ENCODE measurements around the gene MDM2.
A peak's percentile ranks its signal among the peaks of the same experiment; 100 is the strongest.
"Not testable (repeated sequence)": the region's sequence is repeated elsewhere in the genome, so short reads cannot be mapped to it uniquely, and the experiment has no call there.

The MDM2 gene

GRCh38 chr12:68807274-68807575 lies 752 bp upstream of the MDM2 start:
- not testable (repeated sequence) for DNase-seq

DNA sequence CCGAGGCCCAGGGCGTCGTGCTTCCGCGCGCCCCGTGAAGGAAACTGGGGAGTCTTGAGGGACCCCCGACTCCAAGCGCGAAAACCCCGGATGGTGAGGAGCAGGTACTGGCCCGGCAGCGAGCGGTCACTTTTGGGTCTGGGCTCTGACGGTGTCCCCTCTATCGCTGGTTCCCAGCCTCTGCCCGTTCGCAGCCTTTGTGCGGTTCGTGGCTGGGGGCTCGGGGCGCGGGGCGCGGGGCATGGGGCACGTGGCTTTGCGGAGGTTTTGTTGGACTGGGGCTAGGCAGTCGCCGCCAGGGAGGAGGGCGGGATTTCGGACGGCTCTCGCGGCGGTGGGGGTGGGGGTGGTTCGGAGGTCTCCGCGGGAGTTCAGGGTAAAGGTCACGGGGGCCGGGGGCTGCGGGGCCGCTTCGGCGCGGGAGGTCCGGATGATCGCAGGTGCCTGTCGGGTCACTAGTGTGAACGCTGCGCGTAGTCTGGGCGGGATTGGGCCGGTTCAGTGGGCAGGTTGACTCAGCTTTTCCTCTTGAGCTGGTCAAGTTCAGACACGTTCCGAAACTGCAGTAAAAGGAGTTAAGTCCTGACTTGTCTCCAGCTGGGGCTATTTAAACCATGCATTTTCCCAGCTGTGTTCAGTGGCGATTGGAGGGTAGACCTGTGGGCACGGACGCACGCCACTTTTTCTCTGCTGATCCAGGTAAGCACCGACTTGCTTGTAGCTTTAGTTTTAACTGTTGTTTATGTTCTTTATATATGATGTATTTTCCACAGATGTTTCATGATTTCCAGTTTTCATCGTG lies 612 bp downstream of the MDM2 start:
- DNase-seq: peak; percentile 90

- DNase-seq: no peak
Observed at GRCh38 chr12:68809190-68810026, 1.4 kb downstream of the MDM2 start.

DNA sequence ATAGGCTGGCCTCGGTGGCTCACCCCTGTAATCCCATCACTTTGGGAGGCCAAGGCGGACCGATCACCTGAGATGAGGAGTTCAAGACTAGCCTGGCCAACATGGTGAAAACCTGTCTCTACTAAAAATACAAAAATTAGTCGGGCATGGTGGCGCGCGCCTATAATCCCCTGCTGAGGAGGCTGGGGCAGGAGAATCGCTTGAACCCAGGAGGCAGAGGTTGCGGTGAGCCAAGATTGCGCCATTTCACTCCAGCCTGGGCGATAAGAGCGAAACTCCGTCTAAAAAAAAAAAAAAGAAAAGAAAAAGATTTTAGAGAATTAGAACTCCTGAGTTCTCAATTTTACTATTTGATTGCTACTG lies 2.0 kb downstream of the MDM2 start:
- DNase-seq: not testable (repeated sequence)

DNA sequence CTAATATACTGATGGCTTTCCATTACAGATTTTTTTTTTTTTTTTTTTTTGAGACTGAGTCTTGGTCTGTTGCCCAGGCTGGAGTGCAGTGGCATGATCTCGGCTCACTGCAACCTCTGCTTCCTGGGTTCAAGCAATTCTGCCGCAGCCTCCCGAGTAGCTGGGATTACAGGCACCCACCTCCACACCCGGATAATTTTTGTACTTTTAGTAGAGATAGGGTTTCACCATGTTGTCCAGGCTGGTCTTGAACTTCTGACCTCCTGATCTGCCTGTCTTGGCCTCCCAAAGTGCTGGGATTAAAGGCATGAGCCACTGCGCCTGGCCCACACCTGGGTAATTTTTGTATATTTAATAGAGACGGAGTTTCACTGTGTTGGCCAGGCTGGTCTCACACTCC lies 3.6 kb downstream of the MDM2 start:
- not testable (repeated sequence) for DNase-seq

GRCh38 chr12:68812553-68813241 lies 4.7 kb downstream of the MDM2 start:
- DNase-seq: no peak

DNA sequence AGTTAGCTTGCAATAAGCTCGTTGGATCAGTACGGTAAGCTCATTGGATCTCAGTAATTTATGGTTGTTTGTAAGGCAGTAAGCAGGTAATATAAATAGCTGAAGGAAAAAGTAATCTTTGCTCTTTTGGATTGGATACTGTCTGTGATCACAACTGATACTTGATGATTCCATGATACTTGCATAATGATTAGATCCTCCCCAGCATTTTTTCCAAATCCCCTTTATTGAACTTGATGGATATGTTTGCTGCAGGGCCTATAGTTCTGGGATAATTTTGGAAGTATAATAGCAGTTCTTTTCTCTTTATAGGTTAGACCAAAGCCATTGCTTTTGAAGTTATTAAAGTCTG lies 5.2 kb downstream of the MDM2 start:
- DNase-seq: no peak

- DNase-seq: no peak
Observed at GRCh38 chr12:68814490-68815231, 6.7 kb downstream of the MDM2 start.

GRCh38 chr12:68815232-68815927 lies 7.4 kb downstream of the MDM2 start:
- no peak for DNase-seq

DNA sequence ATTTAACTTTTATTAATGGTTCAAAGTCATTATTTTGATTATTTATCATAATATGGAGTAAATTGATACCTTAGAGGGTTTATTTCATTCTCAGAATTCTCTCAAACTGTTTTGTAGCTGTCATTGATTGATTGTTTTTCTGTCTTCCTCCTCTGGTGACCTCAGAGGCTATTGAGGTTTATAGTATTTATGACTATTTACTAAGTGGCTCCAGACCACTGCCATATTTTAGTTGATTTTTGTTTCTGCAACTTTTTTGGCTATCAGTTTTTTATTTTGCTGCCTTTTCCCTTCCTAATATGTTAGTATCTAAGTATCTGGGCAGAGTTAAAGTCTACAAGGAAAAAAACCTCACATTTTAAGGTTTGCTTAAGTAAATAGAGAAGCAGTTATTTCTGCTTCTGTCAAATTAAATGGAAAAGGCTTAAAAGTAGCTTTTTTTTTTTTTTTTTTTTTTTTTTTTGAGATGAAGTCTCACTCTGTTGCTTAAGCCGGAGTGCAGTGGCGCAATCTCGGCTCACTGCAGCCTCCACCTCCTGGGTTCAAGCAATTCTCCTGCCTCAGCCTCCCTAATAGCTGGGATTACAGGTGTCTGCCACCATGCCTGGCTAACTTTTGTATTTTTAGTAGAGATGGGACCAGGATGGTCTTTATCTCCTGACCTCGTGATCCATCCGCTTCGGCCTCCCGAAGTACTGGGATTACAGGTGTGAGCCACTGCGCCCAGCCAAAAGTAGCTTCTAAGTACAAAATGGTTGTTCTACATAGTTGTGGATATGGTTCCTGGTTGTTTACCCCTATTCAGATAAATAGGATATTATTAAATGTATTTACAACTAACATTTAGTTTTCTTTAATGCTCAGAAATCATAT lies 8.2 kb downstream of the MDM2 start:
- no peak for DNase-seq

GRCh38 chr12:68819481-68819880 lies 11.5 kb downstream of the MDM2 start:
- not testable (repeated sequence) for DNase-seq

DNA sequence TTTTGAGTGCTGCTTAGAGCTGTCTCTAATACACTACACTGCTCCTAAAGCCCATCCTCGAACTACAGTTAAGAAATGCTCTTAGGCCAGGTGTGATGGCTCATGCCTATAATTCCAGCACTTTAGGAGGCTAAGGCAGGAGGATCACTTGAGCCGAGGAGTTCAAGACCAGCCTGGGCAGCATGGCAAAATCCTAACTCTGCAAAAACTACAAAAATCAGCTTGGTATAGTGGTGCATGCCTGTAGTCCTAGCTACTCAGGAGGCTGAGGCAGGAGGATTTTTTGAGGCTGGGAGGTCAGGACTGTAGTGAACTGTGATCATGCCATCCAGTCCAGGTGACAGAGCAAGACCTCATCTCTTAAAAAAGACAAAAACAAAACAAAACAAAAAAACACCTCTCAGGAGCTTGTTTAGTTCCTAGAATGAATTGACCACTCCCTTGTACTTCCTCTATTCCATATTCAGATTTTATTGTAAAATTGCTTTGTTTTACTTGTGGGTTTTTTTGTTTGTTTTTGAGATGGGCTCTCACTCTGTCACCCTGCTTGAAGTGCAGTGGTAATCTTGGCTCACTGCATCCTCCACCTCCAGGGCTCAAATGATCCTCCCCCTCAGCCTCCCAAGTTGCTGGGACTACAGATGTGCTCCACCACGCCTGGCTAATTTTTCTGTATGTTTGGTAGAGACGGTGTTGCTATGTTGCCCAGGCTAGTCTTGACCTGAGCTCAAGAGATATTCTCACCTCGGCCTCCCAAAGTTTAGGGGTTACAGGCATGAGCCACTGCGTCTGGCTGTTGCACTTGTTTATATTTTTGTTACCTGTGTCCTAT lies 13.6 kb downstream of the MDM2 start:
- DNase-seq: no peak

GRCh38 chr12:68823696-68824095 lies 15.7 kb downstream of the MDM2 start:
- DNase-seq: no peak

- no peak for DNase-seq
Observed at GRCh38 chr12:68824131-68824530, 16.2 kb downstream of the MDM2 start.

- no peak for DNase-seq
Observed at GRCh38 chr12:68824597-68825250, 16.7 kb downstream of the MDM2 start.

- DNase-seq: no peak
Observed at GRCh38 chr12:68825569-68826217, 17.7 kb downstream of the MDM2 start.

DNA sequence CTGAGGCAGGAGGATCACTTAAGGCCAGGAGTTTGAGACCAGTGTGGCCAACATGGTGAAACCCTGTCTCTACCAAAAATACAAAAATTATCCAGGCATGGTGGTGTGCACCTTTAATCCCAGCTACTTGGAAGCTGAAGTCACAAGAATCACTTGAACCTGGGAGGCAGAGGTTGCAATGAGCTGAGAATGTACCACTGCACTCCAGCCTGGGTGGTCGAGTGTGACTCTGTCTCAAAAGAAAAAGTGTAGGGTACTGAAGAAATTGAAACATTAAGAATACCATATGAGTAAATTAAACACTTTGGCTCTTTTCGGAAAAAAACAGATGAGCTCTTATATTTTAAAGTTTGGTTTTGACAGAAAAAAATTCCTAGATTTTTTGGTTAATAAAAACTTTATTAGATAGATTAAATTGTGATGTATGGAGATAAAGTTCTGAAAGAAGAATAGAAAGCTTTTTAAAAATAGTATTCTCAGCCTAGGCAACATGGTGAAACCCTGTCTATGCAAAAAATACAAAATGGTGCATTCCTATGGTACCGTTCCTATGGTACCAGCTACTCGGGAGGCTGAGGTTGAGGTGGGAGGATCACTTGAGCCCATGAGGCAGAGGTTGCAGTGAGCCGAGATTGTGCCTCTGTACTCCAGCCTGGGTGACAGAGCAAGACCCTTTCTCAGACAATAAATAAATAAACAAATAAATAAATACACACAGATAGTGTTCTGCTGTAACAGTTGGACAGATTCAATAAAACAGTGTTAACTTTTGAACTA lies 20.1 kb downstream of the MDM2 start:
- DNase-seq: no peak

- DNase-seq: no peak
Observed at GRCh38 chr12:68828672-68829068, 20.7 kb downstream of the MDM2 start.

DNA sequence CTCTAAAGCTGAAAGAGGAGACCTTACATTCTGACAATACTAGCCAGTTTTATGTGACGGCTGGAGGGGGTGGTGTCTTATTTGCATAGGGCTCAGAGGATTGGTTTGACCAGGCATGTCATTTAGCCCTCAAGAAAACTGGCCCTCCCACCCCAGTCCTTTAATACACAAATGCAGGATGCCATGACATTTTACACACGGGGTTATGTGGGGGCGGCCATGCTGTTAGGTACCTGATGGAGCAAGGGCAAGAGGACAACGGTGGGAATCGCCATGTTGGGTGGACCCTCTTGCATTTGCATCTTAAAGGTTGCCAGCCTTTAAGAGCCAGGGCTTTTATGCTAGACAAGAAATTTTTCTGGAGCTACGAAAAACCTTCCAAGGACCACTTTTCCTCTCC lies 23.3 kb downstream of the MDM2 start:
- no peak for DNase-seq

Measured in activated CD4-positive, alpha-beta T cell treated with anti-CD3 and anti-CD28 coated beads, Interleukin-10, Interleukin-2, amounts not matched to agents 100 ng/mL and 50 ng/mL, durations not matched to agents 16 hours and 8 hours (primary cell).